ENCODE results near the gene TNFRSF11A. TPM values are rescaled to one million over a fixed set of nuclear protein-coding genes. Genes with fewer than 3 reads are reported as not detected.

The TNFRSF11A gene
- total RNA-seq, 1 donor from 2014 or later, result 0.42 TPM

DNA sequence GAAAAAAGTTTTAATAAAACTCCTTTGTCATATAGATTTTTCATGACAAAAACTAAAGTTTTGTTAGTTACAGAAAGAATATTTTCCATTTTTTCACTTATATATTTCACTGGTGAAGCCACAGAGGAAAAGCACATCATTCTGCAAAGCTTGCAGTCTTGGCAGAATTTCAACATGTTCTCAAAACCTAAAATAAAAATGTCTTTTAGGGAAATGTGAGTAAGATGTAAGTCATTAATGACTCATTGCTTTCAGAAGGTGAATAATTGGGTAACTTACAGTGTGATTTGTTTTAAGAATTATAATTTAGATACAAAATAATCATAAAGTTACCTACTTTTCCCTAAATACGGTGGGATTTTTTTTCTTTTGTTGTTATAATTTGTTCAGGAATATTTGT lies 43.4 kb upstream of the TNFRSF11A start:
- peak; percentile 26 for DNase-seq (ENCODE audit: low read depth)
- TF ChIP-seq, protein P1, sequence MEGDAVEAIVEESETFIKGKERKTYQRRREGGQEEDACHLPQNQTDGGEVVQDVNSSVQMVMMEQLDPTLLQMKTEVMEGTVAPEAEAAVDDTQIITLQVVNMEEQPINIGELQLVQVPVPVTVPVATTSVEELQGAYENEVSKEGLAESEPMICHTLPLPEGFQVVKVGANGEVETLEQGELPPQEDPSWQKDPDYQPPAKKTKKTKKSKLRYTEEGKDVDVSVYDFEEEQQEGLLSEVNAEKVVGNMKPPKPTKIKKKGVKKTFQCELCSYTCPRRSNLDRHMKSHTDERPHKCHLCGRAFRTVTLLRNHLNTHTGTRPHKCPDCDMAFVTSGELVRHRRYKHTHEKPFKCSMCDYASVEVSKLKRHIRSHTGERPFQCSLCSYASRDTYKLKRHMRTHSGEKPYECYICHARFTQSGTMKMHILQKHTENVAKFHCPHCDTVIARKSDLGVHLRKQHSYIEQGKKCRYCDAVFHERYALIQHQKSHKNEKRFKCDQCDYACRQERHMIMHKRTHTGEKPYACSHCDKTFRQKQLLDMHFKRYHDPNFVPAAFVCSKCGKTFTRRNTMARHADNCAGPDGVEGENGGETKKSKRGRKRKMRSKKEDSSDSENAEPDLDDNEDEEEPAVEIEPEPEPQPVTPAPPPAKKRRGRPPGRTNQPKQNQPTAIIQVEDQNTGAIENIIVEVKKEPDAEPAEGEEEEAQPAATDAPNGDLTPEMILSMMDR (IDR thresholded peaks at IDR 0.05; ENCODE audit: insufficient read depth, low read length, poor library complexity, severe bottlenecking), result no peak
- Histone ChIP-seq H3K4me3 (ENCODE audit: low read depth, low read length) (no peak overlapping the region), H3K36me3 (ENCODE audit: control insufficient read depth, insufficient read depth, low read length) (peaks cover 1% of the 10 kb centered on the region), H3K27me3 (ENCODE audit: control insufficient read depth, insufficient read depth, low read length) (no peaks in the 10 kb centered on the region)

- H3K36me3 ChIP-seq (ENCODE audit: control insufficient read depth, insufficient read depth, low read length), result peaks cover 1% of the 10 kb centered on the region
Observed at GRCh38 chr18:62282188-62282629, 42.9 kb upstream of the TNFRSF11A start.

GRCh38 chr18:62284637-62285036 lies 40.5 kb upstream of the TNFRSF11A start:
- no peak for DNase-seq (ENCODE audit: low read depth)
- Histone ChIP-seq H3K36me3 (ENCODE audit: control insufficient read depth, insufficient read depth, low read length) (peaks cover 1% of the 10 kb centered on the region), H3K27me3 (ENCODE audit: control insufficient read depth, insufficient read depth, low read length) (no peaks in the 10 kb centered on the region), H3K4me3 (ENCODE audit: low read depth, low read length) (no peak overlapping the region)
- TF ChIP-seq, protein P1 (IDR thresholded peaks at IDR 0.05; ENCODE audit: insufficient read depth, low read length, poor library complexity, severe bottlenecking), result no peak

More at GRCh38 chr18:62282188-62282629, 42.9 kb upstream of the TNFRSF11A start:
- no peak for DNase-seq (ENCODE audit: low read depth)
- no peak overlapping the region for H3K4me3 ChIP-seq (ENCODE audit: low read depth, low read length)
- no peaks in the 10 kb centered on the region for H3K27me3 ChIP-seq (ENCODE audit: control insufficient read depth, insufficient read depth, low read length)
- TF ChIP-seq, protein P1 (IDR thresholded peaks at IDR 0.05; ENCODE audit: insufficient read depth, low read length, poor library complexity, severe bottlenecking), result no peak

DNA sequence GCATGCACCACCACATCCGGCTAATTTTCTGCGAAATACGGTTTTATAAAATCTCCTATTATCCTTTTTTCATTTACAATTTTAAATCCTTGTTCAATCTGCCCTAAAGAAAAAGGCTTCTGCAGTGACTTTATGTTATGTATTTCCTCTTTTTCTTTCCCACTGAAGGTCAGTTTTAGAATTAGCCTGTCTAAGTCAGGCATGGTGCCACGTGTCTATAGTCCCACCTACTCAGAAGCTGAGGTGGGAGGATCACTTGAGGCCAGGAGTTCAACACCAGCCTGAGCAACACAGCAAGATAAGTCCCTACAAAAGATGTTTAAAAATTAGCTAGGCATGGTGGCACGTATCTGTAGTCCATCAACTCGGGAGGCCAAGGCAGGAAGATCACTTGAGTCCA lies 39.8 kb upstream of the TNFRSF11A start:
- H3K4me3 ChIP-seq (ENCODE audit: low read depth, low read length), result no peak overlapping the region
- H3K36me3 ChIP-seq (ENCODE audit: control insufficient read depth, insufficient read depth, low read length), result peaks cover 1% of the 10 kb centered on the region
- no peak for DNase-seq (ENCODE audit: low read depth)

GRCh38 chr18:62287781-62288664 lies 37.1 kb upstream of the TNFRSF11A start:
- no peaks in the 10 kb centered on the region for H3K27me3 ChIP-seq (ENCODE audit: control insufficient read depth, insufficient read depth, low read length)
- DNase-seq (ENCODE audit: low read depth), result peak; percentile 9
- H3K4me3 ChIP-seq (ENCODE audit: low read depth, low read length), result no peak overlapping the region
- TF ChIP-seq, protein P1 (IDR thresholded peaks at IDR 0.05; ENCODE audit: insufficient read depth, low read length, poor library complexity, severe bottlenecking), result no peak
- peaks cover 1% of the 10 kb centered on the region for H3K36me3 ChIP-seq (ENCODE audit: control insufficient read depth, insufficient read depth, low read length)

More for the DNA sequence above, 39.8 kb upstream of the TNFRSF11A start:
- H3K27me3 ChIP-seq (ENCODE audit: control insufficient read depth, insufficient read depth, low read length), result no peaks in the 10 kb centered on the region
- TF ChIP-seq, protein P1 (IDR thresholded peaks at IDR 0.05; ENCODE audit: insufficient read depth, low read length, poor library complexity, severe bottlenecking), result no peak
